Measurements from ENCODE around the gene ANXA2R. TPM values are rescaled to one million over a fixed set of nuclear protein-coding genes. Genes with fewer than 3 reads are reported as not detected.
A peak's percentile ranks its signal among the peaks of the same experiment; 100 is the strongest.
"Not testable (repeated sequence)": the region's sequence is repeated elsewhere in the genome, so short reads cannot be mapped to it uniquely, and the experiment has no call there.

Gene ANXA2R
- total RNA-seq (2014; rRNA removed; shearing (Covaris generic)): 0.13 and 1.2 TPM in 2 replicates
- polyA plus RNA-seq (2016; fragmentation: Nextera tagmentation; extraction: Ambion mirVana): 0.35 and 0.56 TPM in 2 replicates

DNA sequence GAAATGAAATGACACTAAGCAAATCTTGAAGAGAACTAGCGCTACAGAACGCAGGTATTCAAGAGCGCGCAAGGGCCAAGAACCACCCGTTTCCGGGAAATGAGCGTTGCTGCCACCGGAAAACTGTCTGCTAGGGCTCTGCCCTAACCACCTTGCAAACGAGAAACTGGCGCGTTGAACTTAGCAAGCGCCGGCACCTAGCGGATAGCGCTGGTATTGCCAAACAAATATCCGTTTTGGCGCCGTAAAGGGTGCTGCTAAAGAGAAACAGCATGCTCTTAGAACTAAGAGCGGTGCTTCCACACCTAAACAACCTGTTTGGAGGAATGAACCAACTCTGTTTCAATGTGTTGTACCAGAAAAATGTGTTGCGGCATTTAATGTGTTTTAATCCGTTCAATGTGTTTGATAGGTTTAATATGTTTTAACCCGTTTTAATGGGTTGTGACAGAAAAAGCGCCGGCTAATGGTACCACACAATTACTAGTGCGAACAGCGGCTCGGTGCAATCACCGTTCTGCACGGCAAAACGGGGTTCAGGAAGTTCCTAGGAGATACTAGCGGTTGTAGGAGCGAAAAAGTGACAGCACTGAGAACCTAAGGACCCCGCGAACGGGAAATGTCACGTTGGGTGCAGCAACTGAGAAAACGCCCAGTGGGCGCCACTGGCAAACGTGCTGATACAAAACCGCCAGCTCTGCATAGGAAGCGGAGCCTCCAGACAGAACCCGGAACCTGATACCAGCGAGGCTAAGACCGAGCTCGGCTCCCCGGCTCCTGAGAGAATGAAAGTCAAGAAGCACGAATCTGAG is at the start of gene ANXA2R:
Gene ANXA2R (minus strand): TSS at position 33 of the 812 bp plus-strand sequence. CDS start 273 bp downstream, outside the sequence.
- in situ Hi-C loops (cut with MboI): no loop called here
- peak; percentile 93 for DNase-seq
- 14% methylated on average over 47 of the region's 47 CpGs for WGBS, 2 experiments (ENCODE audit: low coverage in 1 of 2, low lambda C conversion rate in 2 of 2, missing lambda C conversion rate in 2 of 2)
- Histone ChIP-seq H3K27ac (peak within 1 kb of the TSS; percentile 98), H3K9me2 (ENCODE audit: insufficient read depth) (no peaks in the 10 kb centered on the region), H3F3A (ENCODE audit: insufficient read depth) (peaks cover 27% of the 10 kb centered on the region), H4K20me1 (ENCODE audit: insufficient read depth) (no peaks in the 10 kb centered on the region), H3K4me2 (ENCODE audit: unreplicated experiment) (peak within 1 kb of the TSS; percentile 93), H3K79me2 (ENCODE audit: insufficient read depth) (peaks cover 63% of the 10 kb centered on the region), H3K9me3 (ENCODE audit: low read depth) (no peaks in the 10 kb centered on the region), H3K27me3 (replicated peaks; ENCODE audit: insufficient read depth) (no peaks in the 10 kb centered on the region), H3K4me3 (peak within 1 kb of the TSS; percentile 80), H3K4me1 (ENCODE audit: insufficient read depth) (peaks cover 4% of the 10 kb centered on the region; the same call in 1 of the 2 replicates), H3K9ac (peak within 1 kb of the TSS; percentile 96), H3K36me3 (ENCODE audit: low read depth) (no peaks in the 10 kb centered on the region), H2AFZ (peak within 1 kb of the TSS; percentile 85)
- TF ChIP-seq EZH2phosphoT487 (IDR thresholded peaks at IDR 0.05; ENCODE audit: insufficient read depth, low read depth): no peak
- TF ChIP-seq EZH2 (IDR thresholded peaks at IDR 0.05; ENCODE audit: insufficient read depth, poor library complexity, severe bottlenecking): no peak

- WGBS, 2 experiments (ENCODE audit: low coverage in 1 of 2, low lambda C conversion rate in 2 of 2, missing lambda C conversion rate in 2 of 2): 94 to 100% methylated on average over 2 of the region's 5 CpGs
- H4K20me1 ChIP-seq (ENCODE audit: insufficient read depth); H3K27me3 ChIP-seq (replicated peaks; ENCODE audit: insufficient read depth); H3F3A ChIP-seq (ENCODE audit: insufficient read depth); H3K9me3 ChIP-seq (ENCODE audit: low read depth); H3K4me1 ChIP-seq (ENCODE audit: insufficient read depth); H3K4me2 ChIP-seq (ENCODE audit: unreplicated experiment); H3K36me3 ChIP-seq (ENCODE audit: low read depth); DNase-seq; H2AFZ ChIP-seq; H3K9ac ChIP-seq; in situ Hi-C loops (cut with MboI); H3K4me3 ChIP-seq; H3K9me2 ChIP-seq (ENCODE audit: insufficient read depth); H3K27ac ChIP-seq; H3K79me2 ChIP-seq (ENCODE audit: insufficient read depth): not testable (repeated sequence)
Observed at GRCh38 chr5:43086118-43086908, 46.2 kb upstream of the ANXA2R start.

GRCh38 chr5:43085453-43085852 is 45.3 kb upstream of the ANXA2R start:
- Histone ChIP-seq H3K4me1 (ENCODE audit: insufficient read depth) (no peaks in the 10 kb centered on the region), H3F3A (ENCODE audit: insufficient read depth) (peaks cover 4% of the 10 kb centered on the region; the same call in 1 of the 2 replicates), H3K27me3 (replicated peaks; ENCODE audit: insufficient read depth) (no peaks in the 10 kb centered on the region), H4K20me1 (ENCODE audit: insufficient read depth) (no peaks in the 10 kb centered on the region), H3K9me3 (ENCODE audit: low read depth) (no peaks in the 10 kb centered on the region), H3K9me2 (ENCODE audit: insufficient read depth) (no peaks in the 10 kb centered on the region), H2AFZ (no peak overlapping the region), H3K27ac (no peak overlapping the region), H3K4me3 (no peak overlapping the region), H3K79me2 (ENCODE audit: insufficient read depth) (no peaks in the 10 kb centered on the region), H3K9ac (no peak overlapping the region), H3K36me3 (ENCODE audit: low read depth) (peaks cover 8% of the 10 kb centered on the region), H3K4me2 (ENCODE audit: unreplicated experiment) (no peak overlapping the region)
- no peak for DNase-seq
- in situ Hi-C loops (cut with MboI): no loop called here
- 93 to 96% methylated on average over 5 of the region's 5 CpGs for WGBS, 2 experiments (ENCODE audit: low coverage in 1 of 2, low lambda C conversion rate in 2 of 2, missing lambda C conversion rate in 2 of 2)
- TF ChIP-seq EZH2phosphoT487 (IDR thresholded peaks at IDR 0.05; ENCODE audit: insufficient read depth, low read depth) (no peak), EZH2 (IDR thresholded peaks at IDR 0.05; ENCODE audit: insufficient read depth, poor library complexity, severe bottlenecking) (no peak)

- H3K9me3 ChIP-seq (ENCODE audit: low read depth); H3K4me1 ChIP-seq (ENCODE audit: insufficient read depth); H2AFZ ChIP-seq; H3K27ac ChIP-seq; H3K9ac ChIP-seq; H3K4me3 ChIP-seq; H3F3A ChIP-seq (ENCODE audit: insufficient read depth); DNase-seq; H3K4me2 ChIP-seq (ENCODE audit: unreplicated experiment); in situ Hi-C loops (cut with MboI); H3K9me2 ChIP-seq (ENCODE audit: insufficient read depth); H3K27me3 ChIP-seq (replicated peaks; ENCODE audit: insufficient read depth); H4K20me1 ChIP-seq (ENCODE audit: insufficient read depth); H3K79me2 ChIP-seq (ENCODE audit: insufficient read depth): not testable (repeated sequence)
- peaks cover 13% of the 10 kb centered on the region for H3K36me3 ChIP-seq (ENCODE audit: low read depth)
- WGBS, 2 experiments (ENCODE audit: low coverage in 1 of 2, low lambda C conversion rate in 2 of 2, missing lambda C conversion rate in 2 of 2): 97 to 98% methylated on average over 7 of the region's 7 CpGs
Observed at GRCh38 chr5:43084468-43084867, 44.3 kb upstream of the ANXA2R start.

GRCh38 chr5:43081345-43081744 is 41.2 kb upstream of the ANXA2R start:
- in situ Hi-C loops (cut with MboI); H3K27me3 ChIP-seq (replicated peaks; ENCODE audit: insufficient read depth); H3K4me1 ChIP-seq (ENCODE audit: insufficient read depth); H2AFZ ChIP-seq; H3K9me2 ChIP-seq (ENCODE audit: insufficient read depth); H4K20me1 ChIP-seq (ENCODE audit: insufficient read depth); H3K4me2 ChIP-seq (ENCODE audit: unreplicated experiment); DNase-seq; H3K4me3 ChIP-seq; H3F3A ChIP-seq (ENCODE audit: insufficient read depth); H3K9me3 ChIP-seq (ENCODE audit: low read depth); H3K9ac ChIP-seq; H3K27ac ChIP-seq: not testable (repeated sequence)
- Histone ChIP-seq H3K36me3 (ENCODE audit: low read depth) (peaks cover 13% of the 10 kb centered on the region), H3K79me2 (ENCODE audit: insufficient read depth) (peaks cover 18% of the 10 kb centered on the region)
- 93 to 98% methylated on average over 2 of the region's 2 CpGs for WGBS, 2 experiments (ENCODE audit: low coverage in 1 of 2, low lambda C conversion rate in 2 of 2, missing lambda C conversion rate in 2 of 2)
